ENCODE measurements around the gene CUL5. TPM values are rescaled to one million over a fixed set of nuclear protein-coding genes. Genes with fewer than 3 reads are reported as not detected.

The CUL5 gene
- polyA plus RNA-seq, 5 donors = 26.7 to 49.1 (median 44.2) TPM

Other genes with a start within 250 kb of the CUL5 start
- 10 to 100 TPM; 25.0 to 35.3 (median 28.7) TPM for gene SLC35F2, start 150.1 kb upstream of the CUL5 start, polyA plus RNA-seq (ENCODE audit: insufficient read depth in 1 of 5, insufficient read length in 5 of 5, low replicate concordance in 1 of 5)
- 1 to 10 TPM in 2 of 5 donors, under 1 TPM in 3; 0.74 to 1.3 (median 0.95) TPM for gene RAB39A, start 80.5 kb upstream of the CUL5 start, polyA plus RNA-seq (ENCODE audit: insufficient read depth in 1 of 5, insufficient read length in 5 of 5, low replicate concordance in 1 of 5)
- 10 to 100 TPM; 54.6 to 68.1 (median 61.5) TPM for gene ACAT1, start 112.7 kb downstream of the CUL5 start, polyA plus RNA-seq (ENCODE audit: insufficient read depth in 1 of 5, insufficient read length in 5 of 5, low replicate concordance in 1 of 5)
- gene NPAT, start 213.7 kb downstream of the CUL5 start, polyA plus RNA-seq (ENCODE audit: insufficient read depth in 1 of 5, insufficient read length in 5 of 5, low replicate concordance in 1 of 5) = 10 to 100 TPM; 16.5 to 23.1 (median 20.6) TPM
- 100 to 1,000 TPM in 1 of 5 donors, 10 to 100 TPM in 4; 59.1 to 101 (median 83.5) TPM for gene ATM, start 214.2 kb downstream of the CUL5 start, polyA plus RNA-seq (ENCODE audit: insufficient read depth in 1 of 5, insufficient read length in 5 of 5, low replicate concordance in 1 of 5)

Measured in right lung (tissue), 5 donors.